MM.1S (cell line): ENCODE results near the gene CCDC185.

Experiments used
- CTCF ChIP-seq: fragments of 300-600 bp; sonication (generic); IDR thresholded peaks from 2 replicates; pipeline ENCODE4 v1.5.1; 2016; ENCODE audit warnings: antibody characterized with exemption, low read length, mixed read lengths
- EZH2 ChIP-seq: fragments of 300-600 bp; sonication (generic); optimal IDR thresholded peaks from 2 replicates; pipeline ENCODE3; 2017; ENCODE audit warnings: low read depth, mild to moderate bottlenecking, antibody characterized with exemption, low read length, mixed read lengths
- EZH2phosphoT487 ChIP-seq: fragments of 300-600 bp; sonication (generic); IDR thresholded peaks from 2 replicates; pipeline ENCODE4 v1.6.1; 2018; ENCODE audit warnings: antibody characterized with exemption, low read length

GRCh38 chr1:223344491-223344890 lies 48.7 kb upstream of the CCDC185 start:
- TF ChIP-seq CTCF (no peak), EZH2phosphoT487 (no peak), EZH2 (no peak)
